ENCODE measurements around the gene KCND1. TPM values are rescaled to one million over a fixed set of nuclear protein-coding genes. Genes with fewer than 3 reads are reported as not detected.

KCND1 gene
- 2.5 TPM for polyA plus RNA-seq
- long read RNA-seq, donor 1: 0 reads
- long read RNA-seq, donor 2, full-length matches to known transcripts: 1 of 1 reads
- long read RNA-seq, donor 2, partial matches to known transcripts: 0 of 1 reads
- long read RNA-seq, donor 2, other reads (novel, unspliced or antisense): 0 of 1 reads
- long read RNA-seq, donor 3: 0 reads
- long read RNA-seq, donor 4: 0 reads
- long read RNA-seq, donor 5: 0 reads
- long read RNA-seq, donor 6: 0 reads
- long read RNA-seq, donor 7: 0 reads
- long read RNA-seq, donor 8: 0 reads
- long read RNA-seq, donor 9: 0 reads
- long read RNA-seq, donor 10: 0 reads
- long read RNA-seq, donor 11: 0 reads

DNA sequence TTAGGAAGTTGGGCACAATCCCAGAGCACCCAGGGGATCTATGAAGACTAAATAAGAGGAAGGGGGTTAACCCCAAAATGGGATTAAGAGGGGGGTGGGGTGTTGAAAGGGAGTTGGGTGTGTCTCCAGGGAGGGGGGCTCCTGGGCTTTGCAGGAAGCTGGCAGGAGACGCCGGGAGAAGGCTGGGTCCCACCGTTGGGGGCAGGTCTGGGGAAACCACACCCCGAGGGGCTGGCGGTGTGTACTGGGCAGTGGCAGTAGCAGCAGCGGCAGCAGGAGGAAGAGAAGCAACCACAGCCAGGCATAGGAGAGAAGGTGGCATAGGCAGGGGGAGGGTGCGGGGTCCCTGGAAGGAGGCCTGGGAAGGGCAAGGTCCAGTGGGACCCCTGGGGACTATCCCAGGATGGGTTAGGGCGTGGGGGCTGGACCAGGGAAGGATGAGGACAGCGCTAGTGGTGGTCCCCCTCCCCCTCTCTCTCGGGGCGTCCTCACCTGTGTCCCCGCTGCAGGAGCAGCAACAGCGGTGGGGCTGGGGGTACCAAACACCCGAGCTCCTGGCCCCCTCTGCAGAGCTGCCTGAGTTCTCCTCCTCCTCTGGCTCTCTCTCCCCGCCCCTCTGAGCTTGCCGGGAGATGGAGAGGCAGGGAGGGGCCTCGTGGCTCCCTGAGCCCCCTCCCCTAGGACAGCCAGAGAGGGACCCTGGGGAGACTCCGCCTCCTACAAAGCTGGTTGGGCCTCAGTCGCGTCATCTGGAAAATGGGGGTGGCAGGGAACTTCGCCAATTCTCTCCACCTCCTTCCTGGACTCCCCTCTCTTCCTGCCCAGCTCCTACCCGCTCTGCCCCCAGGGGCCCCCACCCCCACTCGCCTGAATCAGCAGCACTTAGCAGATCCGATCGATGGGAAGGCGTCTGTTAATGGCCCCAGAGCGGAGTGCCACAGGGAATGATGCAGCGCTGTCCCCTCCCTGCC lies at the start of gene KCND1:
Gene KCND1, minus strand, starts transcription at position 596 of the 971 bp plus-strand sequence. CDS start 1,573 bp downstream, outside the sequence.
- H3K4me1 ChIP-seq (ENCODE audit: control insufficient read depth, insufficient read depth, low read length): peaks cover 9% of the 10 kb centered on the region
- H3K4me3 ChIP-seq (ENCODE audit: low read length): peak within 1 kb of the TSS; percentile 24
- H3K9me3 ChIP-seq (ENCODE audit: control insufficient read depth, low read depth, low read length): no peaks in the 10 kb centered on the region
- no peaks in the 10 kb centered on the region for H3K27me3 ChIP-seq (ENCODE audit: control insufficient read depth, insufficient read depth, low read length)
- H3K36me3 ChIP-seq (ENCODE audit: control insufficient read depth, insufficient read depth, low read length): peaks cover 18% of the 10 kb centered on the region
- WGBS (ENCODE audit: insufficient coverage, low lambda C conversion rate): no CpG with 5 or more reads among the region's 28 CpGs
- DNase-seq: peak; percentile 24 to 27
- no peak within 1 kb of the TSS for H3K27ac ChIP-seq (ENCODE audit: low read length)

DNA sequence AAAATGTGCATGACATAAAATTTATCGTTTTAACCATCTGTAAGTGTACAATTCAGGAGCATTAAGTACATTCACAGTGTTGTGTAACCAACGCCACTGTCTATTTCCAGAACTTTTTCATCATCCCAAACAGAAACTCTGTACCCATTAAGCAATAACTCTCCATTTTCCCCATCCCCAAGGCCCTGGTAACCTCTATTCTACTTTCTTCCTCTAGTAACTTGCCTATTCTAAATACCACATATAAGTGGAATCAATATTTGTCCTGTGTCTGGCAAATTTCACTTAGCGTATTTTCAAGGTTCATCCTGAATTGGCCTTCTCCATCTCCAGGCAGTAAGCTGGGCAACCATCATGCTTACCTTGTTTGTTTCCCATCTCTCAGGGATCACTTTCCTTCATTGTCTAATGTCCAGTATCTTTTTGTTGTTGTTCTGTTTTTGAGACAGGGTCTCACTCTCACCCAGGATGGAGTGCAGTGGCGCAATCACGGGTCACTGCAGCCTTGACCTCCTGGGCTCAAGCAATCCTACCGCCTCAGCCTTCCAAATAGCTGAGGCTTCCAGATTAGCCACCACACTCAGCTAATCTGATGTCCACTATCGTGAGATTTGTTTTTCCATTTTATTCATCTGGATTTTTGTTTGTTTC lies 48.1 kb upstream of the KCND1 start:
- WGBS (ENCODE audit: insufficient coverage, low lambda C conversion rate): no CpG with 5 or more reads among the region's 7 CpGs
- DNase-seq: no peak
- no peak overlapping the region for H3K4me3 ChIP-seq (ENCODE audit: low read length)
- H3K4me1 ChIP-seq (ENCODE audit: control insufficient read depth, insufficient read depth, low read length): no peaks in the 10 kb centered on the region
- no peaks in the 10 kb centered on the region for H3K27me3 ChIP-seq (ENCODE audit: control insufficient read depth, insufficient read depth, low read length)
- no peaks in the 10 kb centered on the region for H3K9me3 ChIP-seq (ENCODE audit: control insufficient read depth, low read depth, low read length)
- H3K36me3 ChIP-seq (ENCODE audit: control insufficient read depth, insufficient read depth, low read length): no peaks in the 10 kb centered on the region
- no peak overlapping the region for H3K27ac ChIP-seq (ENCODE audit: low read length)

DNA sequence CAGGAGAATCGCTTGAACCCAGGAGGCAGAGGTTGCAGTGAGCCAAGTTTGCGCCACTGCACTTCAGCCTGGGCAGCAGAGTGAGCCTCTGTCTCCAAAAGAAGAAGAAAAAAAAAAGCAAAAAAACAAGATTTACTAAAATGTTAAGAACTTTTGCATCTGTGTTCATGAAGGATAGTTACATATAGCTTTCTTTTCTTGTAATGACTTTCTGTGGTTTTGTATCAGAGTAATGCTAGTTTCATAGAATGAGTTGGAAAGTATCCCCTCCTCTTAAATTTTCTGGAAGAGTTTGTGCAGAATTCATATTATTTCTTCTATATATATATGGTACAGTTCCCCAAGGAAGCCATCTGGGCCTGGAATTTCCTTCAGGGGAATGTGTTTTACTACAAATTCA lies 47.4 kb upstream of the KCND1 start:
- H3K27me3 ChIP-seq (ENCODE audit: control insufficient read depth, insufficient read depth, low read length): no peaks in the 10 kb centered on the region
- H3K27ac ChIP-seq (ENCODE audit: low read length): no peak overlapping the region
- no peaks in the 10 kb centered on the region for H3K36me3 ChIP-seq (ENCODE audit: control insufficient read depth, insufficient read depth, low read length)
- no peaks in the 10 kb centered on the region for H3K4me1 ChIP-seq (ENCODE audit: control insufficient read depth, insufficient read depth, low read length)
- no CpG with 5 or more reads among the region's 2 CpGs for WGBS (ENCODE audit: insufficient coverage, low lambda C conversion rate)
- H3K9me3 ChIP-seq (ENCODE audit: control insufficient read depth, low read depth, low read length): no peaks in the 10 kb centered on the region
- DNase-seq: no peak
- no peak overlapping the region for H3K4me3 ChIP-seq (ENCODE audit: low read length)

DNA sequence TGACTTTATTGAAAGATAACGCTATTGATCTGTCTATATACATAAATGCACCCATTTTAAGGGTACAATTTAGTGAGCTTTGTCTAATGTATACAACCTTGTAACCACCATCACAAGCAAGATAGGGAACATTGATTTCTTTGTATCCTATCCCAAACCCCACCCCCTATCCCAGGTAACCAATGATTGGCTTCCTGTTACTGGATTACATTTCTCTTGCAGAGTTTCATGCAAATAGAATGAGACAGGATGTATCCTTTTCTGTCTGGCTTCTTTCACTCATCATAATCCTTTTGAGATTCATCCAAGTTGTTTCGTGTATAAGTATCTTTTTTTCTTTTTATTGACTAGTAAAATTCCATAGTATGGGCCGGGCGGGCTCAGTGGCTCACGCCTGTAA lies 32.1 kb upstream of the KCND1 start:
- Histone ChIP-seq H3K27ac (ENCODE audit: low read length) (no peak overlapping the region), H3K9me3 (ENCODE audit: control insufficient read depth, low read depth, low read length) (no peaks in the 10 kb centered on the region), H3K4me3 (ENCODE audit: low read length) (no peak overlapping the region), H3K36me3 (ENCODE audit: control insufficient read depth, insufficient read depth, low read length) (peaks cover 6% of the 10 kb centered on the region), H3K4me1 (ENCODE audit: control insufficient read depth, insufficient read depth, low read length) (peaks cover 3% of the 10 kb centered on the region), H3K27me3 (ENCODE audit: control insufficient read depth, insufficient read depth, low read length) (no peaks in the 10 kb centered on the region)
- DNase-seq: no peak
- no CpG with 5 or more reads among the region's 5 CpGs for WGBS (ENCODE audit: insufficient coverage, low lambda C conversion rate)

DNA sequence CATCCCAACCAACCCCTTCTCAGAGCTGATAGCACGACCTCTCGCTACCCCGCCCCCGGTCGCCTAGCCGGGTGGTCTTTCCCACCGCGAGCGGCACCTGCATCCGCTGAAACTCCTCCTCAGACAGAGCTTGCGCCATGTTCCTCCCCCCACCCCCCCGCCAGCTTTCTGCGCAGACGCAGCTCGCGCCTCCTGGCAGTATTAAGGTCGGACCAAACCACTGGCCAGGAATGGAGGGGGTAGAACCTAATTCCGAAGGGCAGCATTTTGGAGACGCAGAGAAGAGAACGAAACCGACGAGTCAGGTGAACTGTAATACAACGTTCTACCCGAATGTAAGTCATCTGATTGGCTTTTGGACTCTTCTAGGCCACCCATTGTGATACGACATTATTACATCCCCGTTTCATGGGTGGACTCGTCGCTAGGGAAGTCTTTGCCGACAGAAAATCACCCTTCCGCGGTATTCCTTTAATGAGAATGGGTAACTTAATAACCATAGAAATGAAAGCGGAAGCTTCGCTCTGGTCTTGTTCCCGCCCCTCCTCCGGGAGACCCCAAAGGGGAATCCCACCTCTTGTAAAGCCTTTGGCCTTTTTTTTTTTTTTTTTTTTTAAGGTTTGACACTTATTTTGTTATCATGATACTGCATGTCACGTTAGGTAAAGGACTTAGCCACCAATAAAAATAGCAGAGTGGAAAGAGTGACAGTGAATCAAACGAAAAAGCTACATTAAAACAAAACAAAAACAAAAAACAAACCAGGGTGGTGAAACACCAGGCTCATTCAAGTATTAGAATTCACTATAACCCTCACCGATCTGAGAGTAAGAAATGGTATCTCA lies 30.7 kb upstream of the KCND1 start, which contains the start of gene GRIPAP1:
Gene GRIPAP1, minus strand, starts transcription at position 174 of the 845 bp plus-strand sequence. Its CDS starts 35 bp downstream, at position 139.
- 50% methylated on average over 1 of the region's 38 CpGs for WGBS (ENCODE audit: insufficient coverage, low lambda C conversion rate)
- Histone ChIP-seq H3K9me3 (ENCODE audit: control insufficient read depth, low read depth, low read length) (no peaks in the 10 kb centered on the region), H3K36me3 (ENCODE audit: control insufficient read depth, insufficient read depth, low read length) (peaks cover 18% of the 10 kb centered on the region), H3K27ac (ENCODE audit: low read length) (peak within 1 kb of the TSS; percentile 36), H3K27me3 (ENCODE audit: control insufficient read depth, insufficient read depth, low read length) (no peaks in the 10 kb centered on the region), H3K4me3 (ENCODE audit: low read length) (peak within 1 kb of the TSS; percentile 91), H3K4me1 (ENCODE audit: control insufficient read depth, insufficient read depth, low read length) (peaks cover 3% of the 10 kb centered on the region)
- DNase-seq: peak; percentile 81 to 85

DNA sequence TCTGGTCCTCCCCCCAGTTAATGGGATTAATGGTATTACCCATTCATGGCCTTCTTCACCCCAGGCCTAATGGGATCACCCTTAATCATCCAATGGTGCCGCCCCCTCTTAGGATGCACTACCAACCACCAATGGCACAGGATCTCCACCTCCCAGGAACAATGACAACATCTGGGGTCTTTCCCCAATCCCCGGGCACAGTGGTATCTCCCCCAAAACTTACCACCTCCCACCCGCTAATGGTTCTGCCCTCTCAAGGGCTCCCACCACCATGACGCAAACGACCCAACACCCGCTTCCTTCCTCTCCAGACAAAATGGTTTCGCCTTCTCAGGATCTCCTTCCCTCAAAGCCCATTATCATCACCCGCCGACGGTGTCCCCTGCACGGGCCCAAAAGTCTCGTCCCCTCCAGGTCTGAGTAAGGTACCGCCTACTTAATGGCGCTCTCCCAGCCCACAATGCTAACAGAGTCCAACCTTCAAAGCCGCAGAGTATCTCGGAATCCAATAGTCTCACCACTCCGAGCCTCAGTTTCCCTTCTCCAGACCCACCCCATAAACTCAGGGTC lies 30.0 kb upstream of the KCND1 start:
- peak overlapping the region; percentile 14 for H3K27ac ChIP-seq (ENCODE audit: low read length)
- peaks cover 3% of the 10 kb centered on the region for H3K4me1 ChIP-seq (ENCODE audit: control insufficient read depth, insufficient read depth, low read length)
- WGBS (ENCODE audit: insufficient coverage, low lambda C conversion rate): no CpG with 5 or more reads among the region's 17 CpGs
- H3K4me3 ChIP-seq (ENCODE audit: low read length): peak overlapping the region; percentile 91
- no peaks in the 10 kb centered on the region for H3K27me3 ChIP-seq (ENCODE audit: control insufficient read depth, insufficient read depth, low read length)
- H3K9me3 ChIP-seq (ENCODE audit: control insufficient read depth, low read depth, low read length): no peaks in the 10 kb centered on the region
- H3K36me3 ChIP-seq (ENCODE audit: control insufficient read depth, insufficient read depth, low read length): peaks cover 23% of the 10 kb centered on the region
- DNase-seq: no peak

DNA sequence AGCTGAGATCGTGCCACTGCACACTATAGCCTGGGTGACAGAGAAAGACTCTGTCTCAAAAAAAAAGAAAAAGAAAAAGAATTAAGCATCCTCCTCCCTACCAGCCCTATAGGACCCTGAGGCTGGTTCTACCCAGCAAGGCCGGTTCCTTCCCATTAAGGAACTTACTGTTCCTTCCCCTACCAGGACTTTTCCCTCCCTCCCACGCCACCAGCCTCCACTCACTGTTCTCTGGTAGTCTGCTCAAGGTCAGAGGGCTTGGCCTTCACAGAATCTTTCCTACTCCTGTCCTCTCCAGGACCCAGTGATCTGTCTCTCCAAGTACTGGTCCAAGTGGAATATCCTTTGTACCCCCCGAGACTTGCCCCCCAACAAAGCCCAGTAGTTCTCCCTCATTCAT lies 29.0 kb upstream of the KCND1 start:
- no peak for DNase-seq
- Histone ChIP-seq H3K36me3 (ENCODE audit: control insufficient read depth, insufficient read depth, low read length) (peaks cover 26% of the 10 kb centered on the region), H3K4me1 (ENCODE audit: control insufficient read depth, insufficient read depth, low read length) (peaks cover 3% of the 10 kb centered on the region), H3K9me3 (ENCODE audit: control insufficient read depth, low read depth, low read length) (no peaks in the 10 kb centered on the region), H3K27ac (ENCODE audit: low read length) (no peak overlapping the region), H3K27me3 (ENCODE audit: control insufficient read depth, insufficient read depth, low read length) (no peaks in the 10 kb centered on the region), H3K4me3 (ENCODE audit: low read length) (no peak overlapping the region)
- WGBS (ENCODE audit: insufficient coverage, low lambda C conversion rate): no CpG with 5 or more reads among the region's 4 CpGs

DNA sequence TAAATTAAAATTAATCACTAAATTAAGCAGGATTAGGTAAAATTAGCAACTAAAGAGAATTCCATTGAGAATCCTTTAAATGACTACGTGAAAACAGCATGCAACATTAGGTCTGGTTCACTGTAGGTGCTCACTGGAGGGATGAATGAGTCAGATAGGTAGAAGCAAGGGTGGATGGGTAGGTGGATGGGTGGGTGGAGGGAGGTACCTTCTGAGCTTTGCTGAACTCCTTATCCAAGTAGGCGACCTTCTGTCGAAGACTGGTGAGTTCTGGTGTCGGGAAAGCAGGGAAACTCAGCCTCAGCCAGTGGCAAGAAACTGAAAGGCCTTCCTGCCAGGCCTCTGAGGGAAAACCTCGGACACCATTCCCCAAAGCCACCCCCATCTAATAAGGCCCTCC lies 27.4 kb upstream of the KCND1 start:
- Histone ChIP-seq H3K36me3 (ENCODE audit: control insufficient read depth, insufficient read depth, low read length) (peaks cover 29% of the 10 kb centered on the region), H3K9me3 (ENCODE audit: control insufficient read depth, low read depth, low read length) (no peaks in the 10 kb centered on the region), H3K27me3 (ENCODE audit: control insufficient read depth, insufficient read depth, low read length) (no peaks in the 10 kb centered on the region), H3K27ac (ENCODE audit: low read length) (no peak overlapping the region), H3K4me1 (ENCODE audit: control insufficient read depth, insufficient read depth, low read length) (peaks cover 3% of the 10 kb centered on the region), H3K4me3 (ENCODE audit: low read length) (no peak overlapping the region)
- WGBS (ENCODE audit: insufficient coverage, low lambda C conversion rate): no CpG with 5 or more reads among the region's 5 CpGs
- no peak for DNase-seq

DNA sequence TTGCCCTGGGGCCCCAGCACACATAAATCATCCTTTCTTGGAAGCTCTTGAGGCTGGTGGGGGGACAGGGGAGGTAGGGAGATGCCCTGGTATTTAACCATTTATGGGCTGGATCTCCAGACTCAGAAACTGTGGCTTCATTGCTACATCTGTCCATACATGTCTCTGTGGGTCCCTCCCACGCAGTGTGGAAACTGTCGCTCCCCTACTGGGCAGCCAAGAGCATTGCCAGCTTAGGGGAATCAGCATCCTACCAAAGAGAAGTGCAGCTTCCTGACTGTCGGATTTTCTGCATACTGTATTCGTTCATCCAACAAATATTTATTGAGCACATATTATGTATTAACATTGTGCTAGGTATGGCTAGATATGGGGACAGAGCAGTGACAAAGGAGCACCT lies 26.7 kb upstream of the KCND1 start:
- H3K36me3 ChIP-seq (ENCODE audit: control insufficient read depth, insufficient read depth, low read length): peaks cover 34% of the 10 kb centered on the region
- H3K27ac ChIP-seq (ENCODE audit: low read length): no peak overlapping the region
- H3K27me3 ChIP-seq (ENCODE audit: control insufficient read depth, insufficient read depth, low read length): no peaks in the 10 kb centered on the region
- peaks cover 3% of the 10 kb centered on the region for H3K4me1 ChIP-seq (ENCODE audit: control insufficient read depth, insufficient read depth, low read length)
- DNase-seq: no peak
- no peaks in the 10 kb centered on the region for H3K9me3 ChIP-seq (ENCODE audit: control insufficient read depth, low read depth, low read length)
- no peak overlapping the region for H3K4me3 ChIP-seq (ENCODE audit: low read length)
- no CpG with 5 or more reads among the region's 4 CpGs for WGBS (ENCODE audit: insufficient coverage, low lambda C conversion rate)

All from large intestine (tissue), 12 donors.